ENCODE measurements around the gene MARCHF5.

The MARCHF5 gene

DNA sequence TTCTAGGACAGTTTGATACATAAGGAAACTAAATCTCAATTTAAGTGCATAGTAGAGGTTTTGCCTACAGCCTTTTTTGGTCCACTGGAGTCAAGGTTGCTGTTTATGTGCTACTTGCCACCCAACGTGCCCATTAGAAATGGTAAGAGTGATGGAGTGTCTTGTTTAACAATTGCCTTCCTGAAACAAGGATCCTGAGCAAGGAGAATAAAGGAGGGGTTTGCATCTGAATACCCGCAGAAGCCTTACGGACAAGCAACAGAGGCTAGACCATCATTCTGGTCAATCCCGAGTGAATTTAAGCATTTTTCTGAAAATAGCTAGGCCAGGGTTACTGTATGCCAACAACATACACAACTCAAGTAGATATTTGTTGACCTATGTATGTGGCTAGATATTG lies 63.6 kb downstream of the MARCHF5 start:
- DNase-seq (ENCODE audit: low read depth in 2 of 2) = no peak
- H3K4me3 ChIP-seq (replicated peaks in 1 of 2; ENCODE audit: low read depth in 2 of 2, low read length in 2 of 2) = no peak overlapping the region
- TF ChIP-seq, protein P1, sequence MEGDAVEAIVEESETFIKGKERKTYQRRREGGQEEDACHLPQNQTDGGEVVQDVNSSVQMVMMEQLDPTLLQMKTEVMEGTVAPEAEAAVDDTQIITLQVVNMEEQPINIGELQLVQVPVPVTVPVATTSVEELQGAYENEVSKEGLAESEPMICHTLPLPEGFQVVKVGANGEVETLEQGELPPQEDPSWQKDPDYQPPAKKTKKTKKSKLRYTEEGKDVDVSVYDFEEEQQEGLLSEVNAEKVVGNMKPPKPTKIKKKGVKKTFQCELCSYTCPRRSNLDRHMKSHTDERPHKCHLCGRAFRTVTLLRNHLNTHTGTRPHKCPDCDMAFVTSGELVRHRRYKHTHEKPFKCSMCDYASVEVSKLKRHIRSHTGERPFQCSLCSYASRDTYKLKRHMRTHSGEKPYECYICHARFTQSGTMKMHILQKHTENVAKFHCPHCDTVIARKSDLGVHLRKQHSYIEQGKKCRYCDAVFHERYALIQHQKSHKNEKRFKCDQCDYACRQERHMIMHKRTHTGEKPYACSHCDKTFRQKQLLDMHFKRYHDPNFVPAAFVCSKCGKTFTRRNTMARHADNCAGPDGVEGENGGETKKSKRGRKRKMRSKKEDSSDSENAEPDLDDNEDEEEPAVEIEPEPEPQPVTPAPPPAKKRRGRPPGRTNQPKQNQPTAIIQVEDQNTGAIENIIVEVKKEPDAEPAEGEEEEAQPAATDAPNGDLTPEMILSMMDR (IDR thresholded peaks at IDR 0.05; ENCODE audit: low read depth, low read length) = no peak

DNA sequence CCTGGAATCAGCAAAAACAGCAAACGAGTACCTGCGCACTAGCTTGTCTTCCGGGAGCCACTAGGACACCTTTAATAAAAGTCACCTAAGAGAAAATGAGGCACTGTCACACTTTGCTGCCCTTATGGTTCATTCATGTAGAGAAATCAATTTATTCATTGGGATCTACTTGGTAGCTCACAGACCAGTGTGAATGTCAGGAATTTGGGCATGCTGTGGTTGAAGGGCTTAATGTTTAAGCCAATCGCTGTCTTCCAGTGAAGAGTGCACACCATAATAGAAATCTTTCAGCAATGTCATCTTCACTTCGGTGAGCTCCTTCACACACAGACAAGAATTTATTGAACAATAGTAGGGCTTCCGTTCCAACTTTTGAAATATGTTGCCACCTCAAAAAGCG lies 65.1 kb downstream of the MARCHF5 start:
- H3K4me3 ChIP-seq (replicated peaks in 1 of 2; ENCODE audit: low read depth in 2 of 2, low read length in 2 of 2) = no peak overlapping the region
- TF ChIP-seq, protein P1 (IDR thresholded peaks at IDR 0.05; ENCODE audit: low read depth, low read length) = no peak
- DNase-seq (ENCODE audit: low read depth in 2 of 2) = no peak

DNA sequence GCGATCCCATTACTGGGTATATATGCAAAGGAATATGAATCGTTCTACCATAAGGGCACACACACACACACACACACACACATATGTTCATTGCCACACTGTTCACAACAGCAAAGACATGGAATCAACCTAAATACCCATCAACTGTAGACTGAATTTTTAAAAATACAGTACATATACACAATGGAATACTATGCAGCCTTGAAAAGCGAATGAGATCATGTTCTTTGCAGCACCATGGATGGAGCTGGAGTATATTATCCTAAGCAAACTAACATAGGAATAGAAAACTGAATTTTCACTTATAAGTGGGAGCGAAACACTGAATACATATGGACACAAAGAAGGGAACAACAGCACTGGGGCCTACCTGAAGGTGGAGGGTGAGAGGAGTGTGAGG lies 72.5 kb downstream of the MARCHF5 start:
- H3K4me3 ChIP-seq (replicated peaks in 1 of 2; ENCODE audit: low read depth in 2 of 2, low read length in 2 of 2) = no peak overlapping the region
- no peak for DNase-seq (ENCODE audit: low read depth in 2 of 2)
- TF ChIP-seq, protein P1 (IDR thresholded peaks at IDR 0.05; ENCODE audit: low read depth, low read length) = no peak

DNA sequence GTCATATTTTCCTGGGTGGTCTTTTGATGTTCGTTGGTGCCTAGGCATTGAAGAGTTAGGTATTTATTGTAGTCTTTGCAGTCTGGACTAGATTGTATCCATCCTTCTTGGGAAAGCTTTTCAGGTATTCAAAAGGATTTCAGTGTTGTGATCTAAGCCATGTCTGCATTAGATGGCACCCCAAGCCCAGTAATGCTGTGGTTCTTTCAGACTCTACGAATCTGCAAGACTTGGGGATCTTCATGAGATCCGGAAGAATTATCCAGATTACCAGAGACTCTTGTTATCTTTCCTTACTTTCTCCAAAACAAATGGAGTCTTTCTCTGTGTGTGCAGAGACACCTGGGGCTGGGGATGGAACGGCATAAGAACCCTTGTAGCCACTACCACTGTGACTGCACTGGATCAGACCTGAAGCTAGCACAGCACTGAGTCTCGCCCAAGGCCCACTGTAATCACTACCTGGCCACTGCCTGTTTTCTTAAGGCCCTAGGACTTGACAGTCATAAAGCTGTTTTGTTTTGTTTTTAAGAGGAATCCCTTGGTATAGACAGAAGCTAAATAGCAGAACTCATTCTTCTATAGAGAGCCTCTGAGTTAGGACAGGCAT lies 75.5 kb downstream of the MARCHF5 start:
- H3K4me3 ChIP-seq (replicated peaks in 1 of 2; ENCODE audit: low read depth in 2 of 2, low read length in 2 of 2) = no peak overlapping the region
- no peak for DNase-seq (ENCODE audit: low read depth in 2 of 2)
- TF ChIP-seq, protein P1 (IDR thresholded peaks at IDR 0.05; ENCODE audit: low read depth, low read length) = no peak

DNA sequence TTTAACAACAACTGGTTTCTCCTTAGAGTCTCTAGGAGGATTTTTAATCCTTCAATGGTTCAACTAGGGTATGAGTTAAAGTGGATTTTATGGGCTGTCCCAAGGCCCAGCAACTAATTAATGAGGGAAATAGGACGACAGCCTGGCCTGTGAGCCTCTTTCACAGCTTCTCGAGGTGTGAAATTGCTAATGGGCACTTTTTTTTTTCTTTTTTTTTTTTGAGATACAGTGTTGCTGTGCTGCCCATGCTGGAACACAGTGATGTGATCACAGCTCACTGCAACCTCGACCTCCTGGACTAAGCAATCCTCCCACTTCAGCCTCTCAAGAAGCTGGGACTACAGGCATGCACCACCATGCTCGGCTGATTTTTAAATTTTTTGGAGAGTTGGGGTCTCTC lies 87.0 kb downstream of the MARCHF5 start:
- no peak for DNase-seq (ENCODE audit: low read depth in 2 of 2)
- TF ChIP-seq, protein P1 (IDR thresholded peaks at IDR 0.05; ENCODE audit: low read depth, low read length) = no peak
- H3K4me3 ChIP-seq (replicated peaks in 1 of 2; ENCODE audit: low read depth in 2 of 2, low read length in 2 of 2) = no peak overlapping the region

DNA sequence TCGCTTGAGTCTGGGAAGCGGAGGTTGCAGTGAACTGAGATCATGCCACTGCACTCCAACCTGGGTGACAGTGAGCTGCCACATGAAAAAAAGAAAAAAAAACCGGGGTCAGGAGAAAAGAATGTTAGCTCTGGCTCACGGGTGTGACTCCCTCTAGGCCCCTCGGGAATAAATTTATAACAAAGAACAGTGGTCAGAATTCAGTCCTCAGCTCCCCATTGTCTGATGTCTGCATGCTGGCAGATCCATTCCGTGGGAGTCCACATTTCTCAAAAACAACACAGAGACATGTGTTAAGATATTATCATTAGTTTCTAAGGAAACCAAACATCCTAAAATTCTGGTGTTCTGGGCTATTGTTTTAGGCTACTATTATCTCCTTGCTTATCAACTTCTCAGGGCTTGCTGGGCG lies 90.6 kb downstream of the MARCHF5 start:
- H3K4me3 ChIP-seq (replicated peaks in 1 of 2; ENCODE audit: low read depth in 2 of 2, low read length in 2 of 2) = no peak overlapping the region
- TF ChIP-seq, protein P1 (IDR thresholded peaks at IDR 0.05; ENCODE audit: low read depth, low read length) = no peak
- DNase-seq (ENCODE audit: low read depth in 2 of 2) = peak; percentile 80 to 82

DNA sequence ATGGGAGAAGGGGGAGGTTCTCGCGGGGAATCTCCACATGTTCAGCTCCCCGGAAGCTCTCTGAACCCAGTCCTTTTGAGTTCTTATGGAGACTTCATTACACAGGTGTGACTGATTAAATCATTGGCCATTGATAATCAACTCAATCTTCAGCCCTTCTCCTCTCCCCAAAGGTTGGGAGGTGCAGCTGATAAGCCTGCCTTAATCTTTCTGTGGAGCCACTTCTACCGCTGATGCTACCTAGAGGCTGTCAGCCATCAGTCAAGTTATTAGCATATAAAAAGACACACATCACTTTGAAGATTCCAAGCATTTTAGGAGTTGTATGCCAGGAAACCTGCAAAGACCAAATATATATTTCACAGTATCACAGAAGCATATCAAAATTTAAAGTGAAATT lies 91.7 kb downstream of the MARCHF5 start:
- no peak for DNase-seq (ENCODE audit: low read depth in 2 of 2)
- TF ChIP-seq, protein P1 (IDR thresholded peaks at IDR 0.05; ENCODE audit: low read depth, low read length) = no peak
- H3K4me3 ChIP-seq (replicated peaks in 1 of 2; ENCODE audit: low read depth in 2 of 2, low read length in 2 of 2) = no peak overlapping the region

All from cardiac fibroblast (primary cell).